Measurements from ENCODE around the gene TOLLIP.

The TOLLIP gene

DNA sequence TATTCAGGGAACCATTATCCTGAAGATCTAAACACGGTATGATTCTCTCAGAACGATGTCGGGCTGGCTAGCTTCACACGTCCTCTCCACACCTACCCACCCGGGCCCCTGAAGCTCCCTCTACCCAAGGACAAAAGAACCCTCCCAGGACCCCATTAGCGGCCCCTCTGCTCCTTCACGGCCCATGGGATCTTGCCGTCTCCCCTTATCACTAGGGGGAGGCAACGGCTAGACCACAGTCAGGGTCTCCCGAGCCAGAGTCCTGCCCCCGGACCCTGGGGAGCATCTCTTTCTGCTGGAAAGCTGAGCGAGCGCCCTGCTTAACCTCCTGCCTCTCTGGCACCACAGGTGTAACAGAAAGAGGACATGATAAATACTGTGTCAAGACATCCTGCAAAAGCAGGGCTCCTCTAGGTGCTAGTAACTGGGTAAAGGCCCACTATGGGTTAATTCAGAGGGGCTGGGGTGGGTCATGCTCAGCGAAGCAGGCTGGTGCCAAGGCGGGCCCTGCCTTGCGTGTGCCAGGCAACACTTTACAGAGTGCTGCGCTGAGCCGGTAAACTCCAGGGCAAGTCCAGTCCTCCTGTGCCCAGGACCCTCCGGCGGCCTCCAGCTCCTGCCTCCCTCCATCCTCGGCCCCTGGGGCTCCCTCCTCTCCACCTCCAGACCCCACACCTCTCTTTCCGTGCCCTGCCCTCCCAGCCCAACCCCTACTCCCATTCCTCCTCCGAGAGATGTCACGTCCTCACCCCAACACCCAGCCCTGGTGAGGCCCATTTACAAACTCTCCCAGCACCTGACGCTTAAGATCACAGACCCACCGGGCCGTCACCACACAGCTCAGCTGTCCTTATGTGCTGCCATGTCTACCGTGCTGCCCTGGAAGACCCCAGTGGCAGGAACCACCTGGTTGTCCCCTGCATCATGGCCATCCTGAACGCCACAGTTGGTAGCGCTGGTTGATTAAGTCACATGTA, 3.0 kb downstream of the TOLLIP start:
- no peaks in the 10 kb centered on the region for H3K27me3 ChIP-seq (ENCODE audit: insufficient read depth, poor library complexity, severe bottlenecking)
- H3K27ac ChIP-seq (ENCODE audit: poor library complexity, severe bottlenecking) = peak overlapping the region; percentile 51
- peaks cover 29% of the 10 kb centered on the region for H3K4me1 ChIP-seq (ENCODE audit: insufficient read depth, poor library complexity, severe bottlenecking)
- TF ChIP-seq, protein P1, sequence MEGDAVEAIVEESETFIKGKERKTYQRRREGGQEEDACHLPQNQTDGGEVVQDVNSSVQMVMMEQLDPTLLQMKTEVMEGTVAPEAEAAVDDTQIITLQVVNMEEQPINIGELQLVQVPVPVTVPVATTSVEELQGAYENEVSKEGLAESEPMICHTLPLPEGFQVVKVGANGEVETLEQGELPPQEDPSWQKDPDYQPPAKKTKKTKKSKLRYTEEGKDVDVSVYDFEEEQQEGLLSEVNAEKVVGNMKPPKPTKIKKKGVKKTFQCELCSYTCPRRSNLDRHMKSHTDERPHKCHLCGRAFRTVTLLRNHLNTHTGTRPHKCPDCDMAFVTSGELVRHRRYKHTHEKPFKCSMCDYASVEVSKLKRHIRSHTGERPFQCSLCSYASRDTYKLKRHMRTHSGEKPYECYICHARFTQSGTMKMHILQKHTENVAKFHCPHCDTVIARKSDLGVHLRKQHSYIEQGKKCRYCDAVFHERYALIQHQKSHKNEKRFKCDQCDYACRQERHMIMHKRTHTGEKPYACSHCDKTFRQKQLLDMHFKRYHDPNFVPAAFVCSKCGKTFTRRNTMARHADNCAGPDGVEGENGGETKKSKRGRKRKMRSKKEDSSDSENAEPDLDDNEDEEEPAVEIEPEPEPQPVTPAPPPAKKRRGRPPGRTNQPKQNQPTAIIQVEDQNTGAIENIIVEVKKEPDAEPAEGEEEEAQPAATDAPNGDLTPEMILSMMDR (IDR thresholded peaks at IDR 0.05; ENCODE audit: poor library complexity, severe bottlenecking) = no peak
- H3K36me3 ChIP-seq (ENCODE audit: low read depth) = peaks cover 5% of the 10 kb centered on the region; the same call in 1 of the 2 replicates
- no peak for ATAC-seq (ENCODE audit: low read depth)
- DNase-seq (ENCODE audit: low spot score) = no peak
- no peaks in the 10 kb centered on the region for H3K9me3 ChIP-seq (ENCODE audit: severe bottlenecking)
- no peak overlapping the region for H3K4me3 ChIP-seq (ENCODE audit: severe bottlenecking)

DNA sequence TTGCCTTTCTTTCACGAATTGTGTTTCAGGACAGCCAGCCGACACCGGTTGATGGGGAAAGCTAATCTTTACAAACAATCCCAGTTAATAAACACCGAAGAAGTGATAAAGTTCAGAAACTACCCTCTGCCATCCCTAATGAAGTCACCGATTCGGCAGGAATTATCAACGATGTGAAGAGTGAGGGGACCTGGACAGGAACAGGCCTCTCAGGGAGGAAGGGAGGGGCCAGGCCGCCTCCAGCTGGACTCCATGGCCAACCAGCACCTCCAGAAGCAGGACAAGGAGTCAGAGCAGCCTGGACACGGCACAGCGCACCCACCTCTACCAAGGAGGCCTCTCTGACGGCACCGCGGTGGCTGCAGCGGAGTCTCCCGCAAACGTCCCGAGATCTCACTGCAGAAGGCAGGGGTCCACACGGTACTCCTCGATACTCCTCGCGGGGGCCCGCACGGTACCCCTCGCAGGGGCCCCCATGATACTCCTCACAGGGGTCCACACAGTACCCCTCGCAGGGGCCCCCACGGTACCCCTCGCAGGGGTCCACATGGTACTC, 3.9 kb downstream of the TOLLIP start:
- Histone ChIP-seq H3K27ac (ENCODE audit: poor library complexity, severe bottlenecking) (no peak overlapping the region), H3K9me3 (ENCODE audit: severe bottlenecking) (no peaks in the 10 kb centered on the region), H3K27me3 (ENCODE audit: insufficient read depth, poor library complexity, severe bottlenecking) (no peaks in the 10 kb centered on the region), H3K36me3 (ENCODE audit: low read depth) (peaks cover 5% of the 10 kb centered on the region; the same call in 1 of the 2 replicates), H3K4me1 (ENCODE audit: insufficient read depth, poor library complexity, severe bottlenecking) (peaks cover 27% of the 10 kb centered on the region), H3K4me3 (ENCODE audit: severe bottlenecking) (no peak overlapping the region)
- TF ChIP-seq, protein P1 (IDR thresholded peaks at IDR 0.05; ENCODE audit: poor library complexity, severe bottlenecking) = no peak
- ATAC-seq (ENCODE audit: low read depth) (no peak), DNase-seq (ENCODE audit: low spot score) (no peak)

DNA sequence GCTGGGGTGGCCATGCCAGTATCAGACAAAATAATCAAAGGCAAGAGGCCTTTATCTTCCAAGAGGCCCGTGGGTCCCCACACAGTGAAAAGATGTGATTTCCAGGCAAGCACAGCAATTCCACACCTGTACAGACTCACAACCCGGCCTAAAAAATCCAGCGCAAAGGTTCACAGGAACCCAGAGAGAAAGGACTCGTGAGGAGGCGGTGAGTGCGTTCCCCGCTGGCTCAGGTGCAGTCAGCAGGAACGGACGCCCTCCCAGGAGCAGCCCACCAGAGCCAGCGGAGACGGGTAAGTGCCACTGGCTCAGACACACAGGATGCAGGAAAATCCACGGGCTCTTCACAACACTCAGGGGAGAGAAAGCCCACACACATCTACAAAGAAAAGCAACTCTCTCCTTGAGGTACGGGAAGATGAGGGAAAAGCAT, 4.4 kb downstream of the TOLLIP start:
- H3K4me1 ChIP-seq (ENCODE audit: insufficient read depth, poor library complexity, severe bottlenecking) = peaks cover 24% of the 10 kb centered on the region
- no peak overlapping the region for H3K4me3 ChIP-seq (ENCODE audit: severe bottlenecking)
- no peaks in the 10 kb centered on the region for H3K9me3 ChIP-seq (ENCODE audit: severe bottlenecking)
- TF ChIP-seq, protein P1 (IDR thresholded peaks at IDR 0.05; ENCODE audit: poor library complexity, severe bottlenecking) = no peak
- H3K36me3 ChIP-seq (ENCODE audit: low read depth) = peaks cover 5% of the 10 kb centered on the region; the same call in 1 of the 2 replicates
- ATAC-seq (ENCODE audit: low read depth) (no peak), DNase-seq (ENCODE audit: low spot score) (no peak)
- no peak overlapping the region for H3K27ac ChIP-seq (ENCODE audit: poor library complexity, severe bottlenecking)
- no peaks in the 10 kb centered on the region for H3K27me3 ChIP-seq (ENCODE audit: insufficient read depth, poor library complexity, severe bottlenecking)

DNA sequence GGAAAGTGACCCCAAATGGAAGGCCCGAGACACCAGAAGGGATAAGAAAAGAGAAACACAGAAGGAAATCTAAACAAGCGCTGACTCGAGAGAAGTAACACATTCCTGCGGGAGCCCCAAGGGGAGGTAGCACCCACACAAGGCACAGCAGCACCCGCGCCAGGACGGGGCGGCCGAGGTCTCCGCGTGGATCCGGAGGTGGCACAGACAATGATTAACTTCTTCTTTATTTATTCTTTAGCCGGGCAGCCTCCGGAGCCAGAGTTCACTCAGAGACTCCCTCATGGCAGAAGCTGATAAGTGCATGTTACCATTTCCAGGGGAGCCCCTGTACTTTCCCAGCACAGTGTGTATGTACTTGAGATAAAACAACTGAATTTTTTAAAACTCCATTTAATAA, 5.1 kb downstream of the TOLLIP start:
- Histone ChIP-seq H3K27ac (ENCODE audit: poor library complexity, severe bottlenecking) (peak overlapping the region; percentile 13), H3K9me3 (ENCODE audit: severe bottlenecking) (no peaks in the 10 kb centered on the region), H3K4me1 (ENCODE audit: insufficient read depth, poor library complexity, severe bottlenecking) (peaks cover 30% of the 10 kb centered on the region), H3K4me3 (ENCODE audit: severe bottlenecking) (no peak overlapping the region), H3K27me3 (ENCODE audit: insufficient read depth, poor library complexity, severe bottlenecking) (no peaks in the 10 kb centered on the region), H3K36me3 (ENCODE audit: low read depth) (peaks cover 5% of the 10 kb centered on the region)
- ATAC-seq (ENCODE audit: low read depth) = no peak
- no peak for DNase-seq (ENCODE audit: low spot score)
- TF ChIP-seq, protein P1 (IDR thresholded peaks at IDR 0.05; ENCODE audit: poor library complexity, severe bottlenecking) = no peak

Measured in RWPE2 (cell line).